WTC11 (cell line): ENCODE results near the gene VANGL1. TPM values are rescaled to one million over a fixed set of nuclear protein-coding genes. Genes with fewer than 3 reads are reported as not detected.

Source experiments
- ATAC-seq: fragments of 200-7000 bp; cut with Tn5 transposase; 2 replicates; pipeline ENCODE4 v1.10.0; 2021; ENCODE audit warnings: mild to moderate bottlenecking, moderate library complexity
- CTCF ChIA-PET: fragments of 300-600 bp; sonication (Branson Sonifier 250); formaldehyde crosslinking; loops from one replicate; lab custom pipeline; 2021; ENCODE audit warnings: antibody characterized with exemption; lab: Charles Lee
- POLR2A ChIA-PET: fragments of 350-600 bp; sonication (Branson Sonifier 250); formaldehyde crosslinking; loops from one replicate; lab custom pipeline; 2021; ENCODE audit warnings: antibody characterized with exemption; lab: Charles Lee
- DNase-seq: peaks from one replicate; pipeline ENCODE4 v3.0.0; 2021; ENCODE audit warnings: low spot score
- H3K27ac Mint-ChIP-seq: 2 replicates; pipeline ENCODE4 v1.8.0; 2021; ENCODE audit warnings: mixed read lengths
- H3K27me3 Mint-ChIP-seq: 2 replicates; pipeline ENCODE4 v1.8.0; 2021; ENCODE audit warnings: low read depth, mild to moderate bottlenecking, moderate library complexity, mixed read lengths
- H3K36me3 Mint-ChIP-seq: 2 replicates; pipeline ENCODE4 v1.8.0; 2021; ENCODE audit warnings: mixed read lengths
- H3K4me1 Mint-ChIP-seq: 2 replicates; pipeline ENCODE4 v1.8.0; 2022; ENCODE audit warnings: mixed read lengths
- H3K4me3 Mint-ChIP-seq: 2 replicates; pipeline ENCODE4 v1.8.0; 2021; ENCODE audit warnings: mild to moderate bottlenecking, moderate library complexity, mixed read lengths
- H3K9me3 Mint-ChIP-seq: 2 replicates; pipeline ENCODE4 v1.8.0; 2021; ENCODE audit warnings: mixed read lengths
- CBFB ChIP-seq: sonication (generic); formaldehyde crosslinking; IDR thresholded peaks from 2 replicates; pipeline ENCODE4 v1.8.1; 2022; ENCODE audit warnings: mild to moderate bottlenecking, low read depth, missing genetic modification reagents
- CREM ChIP-seq: sonication (generic); formaldehyde crosslinking; IDR thresholded peaks from 2 replicates; pipeline ENCODE4 v1.8.1; 2022; ENCODE audit warnings: mild to moderate bottlenecking, missing genetic modification reagents, moderate library complexity
- FOXJ3 ChIP-seq: sonication (generic); formaldehyde crosslinking; IDR thresholded peaks from 2 replicates; pipeline ENCODE4 v1.9.0; 2021; ENCODE audit warnings: missing genetic modification reagents, mild to moderate bottlenecking, borderline replicate concordance
- GABPB1 ChIP-seq: sonication (generic); formaldehyde crosslinking; IDR thresholded peaks from 2 replicates; pipeline ENCODE4 v1.8.1; 2023; ENCODE audit warnings: mild to moderate bottlenecking, missing genetic modification reagents
- GRHL2 ChIP-seq: fragments of 250-450 bp; sonication (Bioruptor Pico); IDR thresholded peaks from 2 replicates; pipeline ENCODE4 v1.8.0; 2022; ENCODE audit warnings: mild to moderate bottlenecking, moderate library complexity; ENCODE audit not compliant: insufficient replicate concordance, severe bottlenecking
- JAZF1 ChIP-seq: fragments of 250-450 bp; sonication (Bioruptor Pico); IDR thresholded peaks from 2 replicates; pipeline ENCODE4 v1.9.0; 2021; ENCODE audit warnings: moderate library complexity, mild to moderate bottlenecking, inconsistent platforms
- MYBL2 ChIP-seq: sonication (generic); formaldehyde crosslinking; IDR thresholded peaks from 2 replicates; pipeline ENCODE4 v1.8.1; 2023; ENCODE audit warnings: mild to moderate bottlenecking, moderate library complexity, missing genetic modification reagents
- NFATC4 ChIP-seq: fragments of 250-450 bp; sonication (Bioruptor Pico); IDR thresholded peaks from 2 replicates; pipeline ENCODE4 v1.9.0; 2021; ENCODE audit warnings: mild to moderate bottlenecking
- OVOL2 ChIP-seq: fragments of 250-450 bp; sonication (Bioruptor Pico); IDR thresholded peaks from 2 replicates; pipeline ENCODE4 v1.9.0; 2021; ENCODE audit warnings: mild to moderate bottlenecking, borderline replicate concordance
- SMAD3 ChIP-seq: sonication (generic); formaldehyde crosslinking; IDR thresholded peaks from 2 replicates; pipeline ENCODE4 v1.8.0; 2022; ENCODE audit warnings: missing genetic modification reagents, mild to moderate bottlenecking, borderline replicate concordance
- TCF7 ChIP-seq: sonication (generic); formaldehyde crosslinking; IDR thresholded peaks from 2 replicates; pipeline ENCODE4 v1.8.0; 2022; ENCODE audit warnings: mild to moderate bottlenecking, low read depth, missing genetic modification reagents, moderate library complexity
- TEAD1 ChIP-seq: sonication (generic); formaldehyde crosslinking; IDR thresholded peaks from 2 replicates; pipeline ENCODE4 v1.8.0; 2022; ENCODE audit warnings: mild to moderate bottlenecking, missing genetic modification reagents
- ZBTB21 ChIP-seq: sonication (generic); formaldehyde crosslinking; IDR thresholded peaks from 2 replicates; pipeline ENCODE4 v1.8.1; 2023; ENCODE audit warnings: mild to moderate bottlenecking, missing genetic modification reagents, borderline replicate concordance
- ZNF219 ChIP-seq: sonication (generic); formaldehyde crosslinking; IDR thresholded peaks from 2 replicates; pipeline ENCODE4 v1.8.0; 2023; ENCODE audit warnings: missing genetic modification reagents, mild to moderate bottlenecking, borderline replicate concordance
- total RNA-seq: library from RNA; stranded (reverse); gene quantifications from 3 replicates; pipeline ENCODE4 v1.2.3, GENCODE V29; 2021
- TF ChIP-seq, protein P1 (sequence below): fragments of 250-450 bp; sonication (Bioruptor Pico); IDR thresholded peaks from 2 replicates; pipeline ENCODE4 v1.9.0; 2021; ENCODE audit warnings: mild to moderate bottlenecking, borderline replicate concordance
- TF ChIP-seq, protein P2 (sequence below): fragments of 250-450 bp; sonication (Bioruptor Pico); IDR thresholded peaks from 2 replicates; pipeline ENCODE4 v1.9.0; 2021; ENCODE audit warnings: mild to moderate bottlenecking
- TF ChIP-seq, protein P3 (sequence below): fragments of 250-450 bp; sonication (Bioruptor Pico); IDR thresholded peaks from 2 replicates; pipeline ENCODE4 v1.9.0; 2021; ENCODE audit warnings: moderate library complexity, mild to moderate bottlenecking, inconsistent platforms, borderline replicate concordance
- TF ChIP-seq, protein P4 (sequence below): fragments of 250-450 bp; sonication (Bioruptor Pico); IDR thresholded peaks from 2 replicates; pipeline ENCODE4 v1.9.0; 2021; ENCODE audit warnings: mild to moderate bottlenecking
- TF ChIP-seq, protein P5 (sequence below): sonication (generic); formaldehyde crosslinking; conservative IDR thresholded peaks from 2 replicates; pipeline ENCODE4 v1.8.1; 2022; ENCODE audit warnings: mild to moderate bottlenecking, missing genetic modification reagents
- TF ChIP-seq, protein P6 (sequence below): sonication (generic); formaldehyde crosslinking; IDR thresholded peaks from 2 replicates; pipeline ENCODE4 v1.8.1; 2023; ENCODE audit warnings: mild to moderate bottlenecking, moderate library complexity, missing genetic modification reagents
- TF ChIP-seq, protein P7 (sequence below): fragments of 250-450 bp; sonication (Bioruptor Pico); IDR thresholded peaks from 2 replicates; pipeline ENCODE4 v2.1.2; 2022; ENCODE audit warnings: mild to moderate bottlenecking, moderate library complexity
- TF ChIP-seq, protein P8 (sequence below): sonication (generic); formaldehyde crosslinking; IDR thresholded peaks from 2 replicates; pipeline ENCODE4 v1.8.1; 2023; ENCODE audit warnings: mild to moderate bottlenecking, missing genetic modification reagents

Gene VANGL1
- total RNA-seq, 1 experiment from 2014 or later, result 15.8 TPM

DNA sequence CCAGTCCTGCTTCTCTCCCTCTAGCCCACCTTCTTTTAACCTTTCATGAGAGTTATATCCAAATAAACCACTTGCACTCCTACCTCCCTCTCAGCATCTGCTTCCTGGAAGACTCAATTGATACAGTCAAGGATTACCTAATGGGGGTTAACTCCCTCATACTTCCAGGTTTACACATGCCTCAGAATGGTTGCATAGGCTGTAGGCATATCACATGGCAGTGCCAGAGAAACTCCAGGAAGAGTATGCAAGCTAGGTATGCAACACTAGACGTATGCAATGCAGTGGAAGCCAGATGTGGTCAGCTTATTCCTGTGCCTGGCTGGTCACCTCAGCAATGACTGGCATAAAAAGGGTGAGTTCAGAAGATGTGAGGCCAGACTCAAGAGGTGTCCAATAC lies 32.7 kb upstream of the VANGL1 start (continued):
- TF ChIP-seq, protein P1, sequence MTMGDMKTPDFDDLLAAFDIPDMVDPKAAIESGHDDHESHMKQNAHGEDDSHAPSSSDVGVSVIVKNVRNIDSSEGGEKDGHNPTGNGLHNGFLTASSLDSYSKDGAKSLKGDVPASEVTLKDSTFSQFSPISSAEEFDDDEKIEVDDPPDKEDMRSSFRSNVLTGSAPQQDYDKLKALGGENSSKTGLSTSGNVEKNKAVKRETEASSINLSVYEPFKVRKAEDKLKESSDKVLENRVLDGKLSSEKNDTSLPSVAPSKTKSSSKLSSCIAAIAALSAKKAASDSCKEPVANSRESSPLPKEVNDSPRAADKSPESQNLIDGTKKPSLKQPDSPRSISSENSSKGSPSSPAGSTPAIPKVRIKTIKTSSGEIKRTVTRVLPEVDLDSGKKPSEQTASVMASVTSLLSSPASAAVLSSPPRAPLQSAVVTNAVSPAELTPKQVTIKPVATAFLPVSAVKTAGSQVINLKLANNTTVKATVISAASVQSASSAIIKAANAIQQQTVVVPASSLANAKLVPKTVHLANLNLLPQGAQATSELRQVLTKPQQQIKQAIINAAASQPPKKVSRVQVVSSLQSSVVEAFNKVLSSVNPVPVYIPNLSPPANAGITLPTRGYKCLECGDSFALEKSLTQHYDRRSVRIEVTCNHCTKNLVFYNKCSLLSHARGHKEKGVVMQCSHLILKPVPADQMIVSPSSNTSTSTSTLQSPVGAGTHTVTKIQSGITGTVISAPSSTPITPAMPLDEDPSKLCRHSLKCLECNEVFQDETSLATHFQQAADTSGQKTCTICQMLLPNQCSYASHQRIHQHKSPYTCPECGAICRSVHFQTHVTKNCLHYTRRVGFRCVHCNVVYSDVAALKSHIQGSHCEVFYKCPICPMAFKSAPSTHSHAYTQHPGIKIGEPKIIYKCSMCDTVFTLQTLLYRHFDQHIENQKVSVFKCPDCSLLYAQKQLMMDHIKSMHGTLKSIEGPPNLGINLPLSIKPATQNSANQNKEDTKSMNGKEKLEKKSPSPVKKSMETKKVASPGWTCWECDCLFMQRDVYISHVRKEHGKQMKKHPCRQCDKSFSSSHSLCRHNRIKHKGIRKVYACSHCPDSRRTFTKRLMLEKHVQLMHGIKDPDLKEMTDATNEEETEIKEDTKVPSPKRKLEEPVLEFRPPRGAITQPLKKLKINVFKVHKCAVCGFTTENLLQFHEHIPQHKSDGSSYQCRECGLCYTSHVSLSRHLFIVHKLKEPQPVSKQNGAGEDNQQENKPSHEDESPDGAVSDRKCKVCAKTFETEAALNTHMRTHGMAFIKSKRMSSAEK (CRISPR knock-in tag), result no peak
- TF ChIP-seq, protein P2, sequence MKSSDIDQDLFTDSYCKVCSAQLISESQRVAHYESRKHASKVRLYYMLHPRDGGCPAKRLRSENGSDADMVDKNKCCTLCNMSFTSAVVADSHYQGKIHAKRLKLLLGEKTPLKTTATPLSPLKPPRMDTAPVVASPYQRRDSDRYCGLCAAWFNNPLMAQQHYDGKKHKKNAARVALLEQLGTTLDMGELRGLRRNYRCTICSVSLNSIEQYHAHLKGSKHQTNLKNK (CRISPR knock-in tag), result no peak
- no peak for TF ChIP-seq TEAD1 (CRISPR knock-in tag)
- TF ChIP-seq, protein P3, sequence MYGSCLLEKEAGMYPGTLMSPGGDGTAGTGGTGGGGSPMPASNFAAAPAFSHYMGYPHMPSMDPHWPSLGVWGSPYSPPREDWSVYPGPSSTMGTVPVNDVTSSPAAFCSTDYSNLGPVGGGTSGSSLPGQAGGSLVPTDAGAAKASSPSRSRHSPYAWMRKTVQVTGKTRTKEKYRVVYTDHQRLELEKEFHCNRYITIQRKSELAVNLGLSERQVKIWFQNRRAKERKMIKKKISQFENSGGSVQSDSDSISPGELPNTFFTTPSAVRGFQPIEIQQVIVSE (CRISPR knock-in tag), result no peak

DNA sequence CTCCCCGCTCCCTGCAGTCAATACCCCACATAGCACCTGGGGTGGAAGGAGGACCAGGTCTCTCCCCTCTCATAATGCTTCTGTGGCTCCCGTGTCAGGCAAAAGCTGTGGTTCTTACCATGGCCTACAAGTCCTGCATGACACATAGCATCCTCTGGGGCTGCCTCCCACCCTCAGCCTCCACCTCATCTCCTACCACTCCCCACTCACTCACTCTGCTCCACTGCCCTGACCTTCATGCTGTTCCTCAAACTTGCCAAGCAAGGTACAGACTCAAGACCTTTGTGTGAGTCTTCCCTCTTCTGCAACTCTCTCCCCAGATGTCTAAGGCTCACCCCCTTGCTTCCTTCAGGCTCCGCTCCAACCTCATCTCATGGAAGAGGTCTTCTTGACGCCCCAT lies 28.0 kb upstream of the VANGL1 start:
- CTCF ChIA-PET, result no interaction called here
- Mint-ChIP-seq H3K27me3 (no peaks in the 10 kb centered on the region), H3K4me3 (no peak overlapping the region), H3K9me3 (peaks cover 19% of the 10 kb centered on the region), H3K27ac (no peak overlapping the region), H3K4me1 (peaks cover 3% of the 10 kb centered on the region; the same call in 1 of the 2 replicates), H3K36me3 (no peaks in the 10 kb centered on the region; the same call in 1 of the 2 replicates)
- POLR2A ChIA-PET, result no interaction called here
- ATAC-seq (no peak), DNase-seq (no peak)
- TF ChIP-seq GRHL2 (no peak), GABPB1 (no peak), CREM (no peak), ZNF219 (CRISPR knock-in tag) (no peak), OVOL2 (no peak), MYBL2 (CRISPR knock-in tag) (no peak), CBFB (no peak), FOXJ3 (CRISPR knock-in tag) (no peak), TCF7 (CRISPR knock-in tag) (no peak), JAZF1 (no peak), ZBTB21 (CRISPR knock-in tag) (no peak), SMAD3 (CRISPR knock-in tag) (no peak), NFATC4 (CRISPR knock-in tag) (no peak)
- TF ChIP-seq, protein P4, sequence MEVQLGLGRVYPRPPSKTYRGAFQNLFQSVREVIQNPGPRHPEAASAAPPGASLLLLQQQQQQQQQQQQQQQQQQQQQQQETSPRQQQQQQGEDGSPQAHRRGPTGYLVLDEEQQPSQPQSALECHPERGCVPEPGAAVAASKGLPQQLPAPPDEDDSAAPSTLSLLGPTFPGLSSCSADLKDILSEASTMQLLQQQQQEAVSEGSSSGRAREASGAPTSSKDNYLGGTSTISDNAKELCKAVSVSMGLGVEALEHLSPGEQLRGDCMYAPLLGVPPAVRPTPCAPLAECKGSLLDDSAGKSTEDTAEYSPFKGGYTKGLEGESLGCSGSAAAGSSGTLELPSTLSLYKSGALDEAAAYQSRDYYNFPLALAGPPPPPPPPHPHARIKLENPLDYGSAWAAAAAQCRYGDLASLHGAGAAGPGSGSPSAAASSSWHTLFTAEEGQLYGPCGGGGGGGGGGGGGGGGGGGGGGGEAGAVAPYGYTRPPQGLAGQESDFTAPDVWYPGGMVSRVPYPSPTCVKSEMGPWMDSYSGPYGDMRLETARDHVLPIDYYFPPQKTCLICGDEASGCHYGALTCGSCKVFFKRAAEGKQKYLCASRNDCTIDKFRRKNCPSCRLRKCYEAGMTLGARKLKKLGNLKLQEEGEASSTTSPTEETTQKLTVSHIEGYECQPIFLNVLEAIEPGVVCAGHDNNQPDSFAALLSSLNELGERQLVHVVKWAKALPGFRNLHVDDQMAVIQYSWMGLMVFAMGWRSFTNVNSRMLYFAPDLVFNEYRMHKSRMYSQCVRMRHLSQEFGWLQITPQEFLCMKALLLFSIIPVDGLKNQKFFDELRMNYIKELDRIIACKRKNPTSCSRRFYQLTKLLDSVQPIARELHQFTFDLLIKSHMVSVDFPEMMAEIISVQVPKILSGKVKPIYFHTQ (CRISPR knock-in tag), result no peak
- TF ChIP-seq, protein P5, sequence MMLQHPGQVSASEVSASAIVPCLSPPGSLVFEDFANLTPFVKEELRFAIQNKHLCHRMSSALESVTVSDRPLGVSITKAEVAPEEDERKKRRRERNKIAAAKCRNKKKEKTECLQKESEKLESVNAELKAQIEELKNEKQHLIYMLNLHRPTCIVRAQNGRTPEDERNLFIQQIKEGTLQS, result no peak
- TF ChIP-seq, protein P6, sequence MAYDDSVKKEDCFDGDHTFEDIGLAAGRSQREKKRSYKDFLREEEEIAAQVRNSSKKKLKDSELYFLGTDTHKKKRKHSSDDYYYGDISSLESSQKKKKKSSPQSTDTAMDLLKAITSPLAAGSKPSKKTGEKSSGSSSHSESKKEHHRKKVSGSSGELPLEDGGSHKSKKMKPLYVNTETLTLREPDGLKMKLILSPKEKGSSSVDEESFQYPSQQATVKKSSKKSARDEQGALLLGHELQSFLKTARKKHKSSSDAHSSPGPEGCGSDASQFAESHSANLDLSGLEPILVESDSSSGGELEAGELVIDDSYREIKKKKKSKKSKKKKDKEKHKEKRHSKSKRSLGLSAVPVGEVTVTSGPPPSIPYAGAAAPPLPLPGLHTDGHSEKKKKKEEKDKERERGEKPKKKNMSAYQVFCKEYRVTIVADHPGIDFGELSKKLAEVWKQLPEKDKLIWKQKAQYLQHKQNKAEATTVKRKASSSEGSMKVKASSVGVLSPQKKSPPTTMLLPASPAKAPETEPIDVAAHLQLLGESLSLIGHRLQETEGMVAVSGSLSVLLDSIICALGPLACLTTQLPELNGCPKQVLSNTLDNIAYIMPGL (CRISPR knock-in tag), result no peak
- TF ChIP-seq, protein P7, sequence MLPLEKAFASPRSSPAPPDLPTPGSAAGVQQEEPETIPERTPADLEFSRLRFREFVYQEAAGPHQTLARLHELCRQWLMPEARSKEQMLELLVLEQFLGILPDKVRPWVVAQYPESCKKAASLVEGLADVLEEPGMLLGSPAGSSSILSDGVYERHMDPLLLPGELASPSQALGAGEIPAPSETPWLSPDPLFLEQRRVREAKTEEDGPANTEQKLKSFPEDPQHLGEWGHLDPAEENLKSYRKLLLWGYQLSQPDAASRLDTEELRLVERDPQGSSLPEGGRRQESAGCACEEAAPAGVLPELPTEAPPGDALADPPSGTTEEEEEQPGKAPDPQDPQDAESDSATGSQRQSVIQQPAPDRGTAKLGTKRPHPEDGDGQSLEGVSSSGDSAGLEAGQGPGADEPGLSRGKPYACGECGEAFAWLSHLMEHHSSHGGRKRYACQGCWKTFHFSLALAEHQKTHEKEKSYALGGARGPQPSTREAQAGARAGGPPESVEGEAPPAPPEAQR, result no peak
- TF ChIP-seq, protein P3 (CRISPR knock-in tag), result no peak
- TF ChIP-seq, protein P8, sequence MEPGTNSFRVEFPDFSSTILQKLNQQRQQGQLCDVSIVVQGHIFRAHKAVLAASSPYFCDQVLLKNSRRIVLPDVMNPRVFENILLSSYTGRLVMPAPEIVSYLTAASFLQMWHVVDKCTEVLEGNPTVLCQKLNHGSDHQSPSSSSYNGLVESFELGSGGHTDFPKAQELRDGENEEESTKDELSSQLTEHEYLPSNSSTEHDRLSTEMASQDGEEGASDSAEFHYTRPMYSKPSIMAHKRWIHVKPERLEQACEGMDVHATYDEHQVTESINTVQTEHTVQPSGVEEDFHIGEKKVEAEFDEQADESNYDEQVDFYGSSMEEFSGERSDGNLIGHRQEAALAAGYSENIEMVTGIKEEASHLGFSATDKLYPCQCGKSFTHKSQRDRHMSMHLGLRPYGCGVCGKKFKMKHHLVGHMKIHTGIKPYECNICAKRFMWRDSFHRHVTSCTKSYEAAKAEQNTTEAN (CRISPR knock-in tag), result no peak
